SK-N-SH treated with all-trans-retinoic acid at 6 μM for 48 hours (cell line): ENCODE results near the gene SLC26A8.

Experiments
- ATAC-seq: fragments of 200-7000 bp; cut with Tn5 transposase; 3 replicates; pipeline ENCODE4 v1.9.1; 2020; ENCODE audit warnings: mild to moderate bottlenecking, moderate library complexity
- ARNTL ChIP-seq: fragments of 450-650 bp; formaldehyde crosslinking; IDR thresholded peaks from 2 replicates; pipeline ENCODE4 v1.5.0; 2020; ENCODE audit warnings: low read depth, mild to moderate bottlenecking, moderate library complexity, borderline replicate concordance
- BACH2 ChIP-seq: fragments of 250-450 bp; sonication (Bioruptor Pico); IDR thresholded peaks from 2 replicates; pipeline ENCODE4 v1.9.0; 2021; ENCODE audit warnings: mild to moderate bottlenecking, borderline replicate concordance
- CREB5 ChIP-seq: fragments of 250-450 bp; sonication (Bioruptor Pico); IDR thresholded peaks from 2 replicates; pipeline ENCODE4 v1.5.1; 2020; ENCODE audit warnings: low read depth, mild to moderate bottlenecking, moderate library complexity
- CSDC2 ChIP-seq: fragments of 250-450 bp; sonication (Bioruptor Pico); IDR thresholded peaks from 2 replicates; pipeline ENCODE4 v1.5.0; 2020; ENCODE audit warnings: mild to moderate bottlenecking, moderate library complexity
- CSRNP3 ChIP-seq: fragments of 250-450 bp; sonication (Bioruptor Pico); IDR thresholded peaks from 2 replicates; pipeline ENCODE4 v1.5.1; 2021; ENCODE audit warnings: mild to moderate bottlenecking, moderate library complexity
- GLIS3 ChIP-seq: fragments of 250-450 bp; sonication (Bioruptor Pico); IDR thresholded peaks from 2 replicates; pipeline ENCODE4 v1.5.0; 2020; ENCODE audit warnings: mild to moderate bottlenecking, moderate library complexity
- OSR1 ChIP-seq: fragments of 250-450 bp; sonication (Bioruptor Pico); IDR thresholded peaks from 2 replicates; pipeline ENCODE4 v1.8.0; 2022; ENCODE audit warnings: moderate library complexity, mild to moderate bottlenecking, inconsistent platforms
- PATZ1 ChIP-seq: fragments of 250-450 bp; sonication (Bioruptor Pico); IDR thresholded peaks from 2 replicates; pipeline ENCODE4 v1.8.0; 2020; ENCODE audit warnings: mild to moderate bottlenecking, moderate library complexity, borderline replicate concordance
- POU6F1 ChIP-seq: fragments of 250-450 bp; sonication (Bioruptor Pico); IDR thresholded peaks from 2 replicates; pipeline ENCODE4 v1.8.0; 2021; ENCODE audit warnings: low read depth, mild to moderate bottlenecking, moderate library complexity, borderline replicate concordance
- PPARA ChIP-seq: fragments of 250-450 bp; sonication (Bioruptor Pico); IDR thresholded peaks from 2 replicates; pipeline ENCODE4 v1.5.0; 2020; ENCODE audit warnings: mild to moderate bottlenecking, borderline replicate concordance
- RARB ChIP-seq: fragments of 250-450 bp; sonication (Bioruptor Pico); IDR thresholded peaks from 2 replicates; pipeline ENCODE4 v1.8.0; 2021; ENCODE audit warnings: mild to moderate bottlenecking, moderate library complexity
- SNAI2 ChIP-seq: fragments of 250-450 bp; sonication (Bioruptor Pico); IDR thresholded peaks from 2 replicates; pipeline ENCODE4 v1.5.0; 2020; ENCODE audit warnings: mild to moderate bottlenecking, moderate library complexity
- TCF4 ChIP-seq: fragments of 250-450 bp; sonication (Bioruptor Pico); IDR thresholded peaks from 2 replicates; pipeline ENCODE4 v1.8.0; 2021; ENCODE audit warnings: mild to moderate bottlenecking, moderate library complexity, borderline replicate concordance
- TOX ChIP-seq: fragments of 250-450 bp; sonication (Bioruptor Pico); IDR thresholded peaks from 2 replicates; pipeline ENCODE4 v1.8.0; 2021; ENCODE audit warnings: mild to moderate bottlenecking, moderate library complexity, borderline replicate concordance
- TSHZ2 ChIP-seq: fragments of 250-450 bp; sonication (Bioruptor Pico); IDR thresholded peaks from 2 replicates; pipeline ENCODE4 v1.5.0; 2020; ENCODE audit warnings: mild to moderate bottlenecking, moderate library complexity
- ZC3H10 ChIP-seq: fragments of 250-450 bp; sonication (Bioruptor Pico); IDR thresholded peaks from 2 replicates; pipeline ENCODE4 v1.5.1; 2021; ENCODE audit warnings: mild to moderate bottlenecking, moderate library complexity
- ZFP3 ChIP-seq: fragments of 250-450 bp; sonication (Bioruptor Pico); IDR thresholded peaks from 2 replicates; pipeline ENCODE4 v1.5.0; 2020; ENCODE audit warnings: mild to moderate bottlenecking, moderate library complexity
- ZNF565 ChIP-seq: fragments of 450-650 bp; formaldehyde crosslinking; conservative IDR thresholded peaks from 2 replicates; pipeline ENCODE4 v1.5.0; 2020; ENCODE audit warnings: low read depth, mild to moderate bottlenecking, moderate library complexity
- ZNF70 ChIP-seq: fragments of 450-650 bp; formaldehyde crosslinking; IDR thresholded peaks from 2 replicates; pipeline ENCODE4 v1.5.0; 2020; ENCODE audit warnings: mild to moderate bottlenecking, moderate library complexity
- ZNF8 ChIP-seq: fragments of 450-650 bp; formaldehyde crosslinking; IDR thresholded peaks from 2 replicates; pipeline ENCODE4 v1.5.0; 2020; ENCODE audit warnings: mild to moderate bottlenecking, moderate library complexity

SLC26A8 gene

GRCh38 chr6:35925961-35926360 is 98.5 kb downstream of the SLC26A8 start (continued):
- TF ChIP-seq ZNF70 (CRISPR knock-in tag) (no peak), ARNTL (CRISPR knock-in tag) (no peak), ZNF8 (CRISPR knock-in tag) (no peak), GLIS3 (no peak), BACH2 (no peak)
- TF ChIP-seq, all 23 proteins: peak for 0

- TF ChIP-seq ARNTL (CRISPR knock-in tag) (no peak), PATZ1 (CRISPR knock-in tag) (no peak), OSR1 (CRISPR knock-in tag) (no peak)
- TF ChIP-seq, all 23 proteins: peak for 0
- no peak for ATAC-seq
These were observed 100.3 kb downstream of the SLC26A8 start for GRCh38 chr6:35924146-35924545.

- TF ChIP-seq TOX (CRISPR knock-in tag), result no peak
- no peak for TF ChIP-seq ZNF70 (CRISPR knock-in tag)
- no peak for TF ChIP-seq PATZ1 (CRISPR knock-in tag)
- TF ChIP-seq ZNF8 (CRISPR knock-in tag), result no peak
- TF ChIP-seq GLIS3, result no peak
- TF ChIP-seq CSRNP3 (CRISPR knock-in tag), result no peak
- no peak for TF ChIP-seq ZFP3 (CRISPR knock-in tag)
- no peak for TF ChIP-seq BACH2
- no peak for TF ChIP-seq TCF4
- TF ChIP-seq ARNTL (CRISPR knock-in tag), result no peak
- TF ChIP-seq PPARA, result no peak
- TF ChIP-seq SNAI2 (CRISPR knock-in tag), result no peak
- TF ChIP-seq POU6F1, result no peak
- TF ChIP-seq ZC3H10, result no peak
- no peak for TF ChIP-seq RARB
- no peak for TF ChIP-seq ZNF565 (CRISPR knock-in tag)
- TF ChIP-seq TSHZ2 (CRISPR knock-in tag), result no peak
- TF ChIP-seq CREB5 (CRISPR knock-in tag), result no peak
- TF ChIP-seq CSDC2, result no peak
- TF ChIP-seq, all 23 proteins: peak for 0
- ATAC-seq, result no peak
These were observed 102.3 kb downstream of the SLC26A8 start for GRCh38 chr6:35922139-35922554.
